ENCODE measurements around the gene OTUB1.

OTUB1 gene, protein sequence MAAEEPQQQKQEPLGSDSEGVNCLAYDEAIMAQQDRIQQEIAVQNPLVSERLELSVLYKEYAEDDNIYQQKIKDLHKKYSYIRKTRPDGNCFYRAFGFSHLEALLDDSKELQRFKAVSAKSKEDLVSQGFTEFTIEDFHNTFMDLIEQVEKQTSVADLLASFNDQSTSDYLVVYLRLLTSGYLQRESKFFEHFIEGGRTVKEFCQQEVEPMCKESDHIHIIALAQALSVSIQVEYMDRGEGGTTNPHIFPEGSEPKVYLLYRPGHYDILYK

DNA sequence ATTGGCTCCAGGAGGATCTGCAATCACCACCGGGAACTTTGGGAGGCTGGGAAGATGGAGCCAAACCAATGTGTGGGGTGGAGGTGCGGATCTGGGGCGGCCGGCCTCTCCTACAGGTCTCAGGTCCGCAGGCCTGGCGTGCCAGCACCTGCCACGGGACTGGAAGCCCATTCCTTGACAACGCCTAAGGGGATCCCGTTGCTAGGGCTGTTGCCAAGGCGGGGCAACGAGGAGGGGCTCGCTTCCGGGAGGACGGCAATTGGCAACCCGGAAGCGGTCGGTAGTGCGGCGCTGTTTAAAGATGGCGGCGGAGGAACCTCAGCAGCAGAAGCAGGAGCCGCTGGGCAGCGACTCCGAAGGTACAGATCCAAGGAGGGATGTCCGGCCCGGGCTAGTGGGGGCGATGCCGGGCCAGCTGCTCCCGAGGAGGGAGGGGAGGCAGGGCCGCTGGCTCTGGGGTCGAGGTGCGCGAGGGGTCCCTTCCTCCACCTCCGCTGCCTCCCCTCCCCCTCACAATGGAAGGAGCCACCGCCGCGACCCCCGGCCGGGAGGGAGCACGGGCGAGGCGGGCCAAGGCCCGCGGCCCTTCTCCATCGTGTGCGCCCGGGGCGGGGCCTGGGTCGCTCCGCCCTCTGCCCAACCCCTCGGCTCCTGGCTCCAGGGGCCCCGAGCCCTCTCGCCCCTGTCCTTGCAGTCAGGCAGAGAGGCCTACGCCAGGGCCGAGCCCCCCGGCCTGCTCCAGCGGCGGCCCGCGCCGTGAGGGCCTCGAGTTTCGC, at the start of gene OTUB1:
Gene OTUB1 (plus strand): TSS at position 283 of the 776 bp plus-strand sequence. CDS start 19 bp downstream, at position 302.
- Histone ChIP-seq H3K9me3 (ENCODE audit: control insufficient read depth, insufficient read depth, low read length) (no peaks in the 10 kb centered on the region), H4K20me1 (ENCODE audit: control insufficient read depth, insufficient read depth, low read depth, low read length) (0 out of 2 replicates have a peak, but pooled peaks cover 3% of the 10 kb centered on the region), H3K4me1 (ENCODE audit: control insufficient read depth, low read length) (peaks cover 30% of the 10 kb centered on the region), H3K79me2 (ENCODE audit: control insufficient read depth, low read length) (peaks cover 43% of the 10 kb centered on the region), H3K4me3 (ENCODE audit: low read length) (peak within 1 kb of the TSS; percentile 91), H3K27ac (ENCODE audit: low read depth, low read length) (peak within 1 kb of the TSS; percentile 61), H3F3A (ENCODE audit: control insufficient read depth, insufficient read depth) (no peaks in the 10 kb centered on the region), H3K9me2 (replicated peaks; ENCODE audit: control insufficient read depth, low read length) (no peaks in the 10 kb centered on the region), H3K4me2 (ENCODE audit: low read length) (peak within 1 kb of the TSS; percentile 91), H3K27me3 (ENCODE audit: control insufficient read depth, low read length) (no peaks in the 10 kb centered on the region), H3K36me3 (ENCODE audit: control insufficient read depth, low read length) (peaks cover 29% of the 10 kb centered on the region)
- TF ChIP-seq, protein P1, sequence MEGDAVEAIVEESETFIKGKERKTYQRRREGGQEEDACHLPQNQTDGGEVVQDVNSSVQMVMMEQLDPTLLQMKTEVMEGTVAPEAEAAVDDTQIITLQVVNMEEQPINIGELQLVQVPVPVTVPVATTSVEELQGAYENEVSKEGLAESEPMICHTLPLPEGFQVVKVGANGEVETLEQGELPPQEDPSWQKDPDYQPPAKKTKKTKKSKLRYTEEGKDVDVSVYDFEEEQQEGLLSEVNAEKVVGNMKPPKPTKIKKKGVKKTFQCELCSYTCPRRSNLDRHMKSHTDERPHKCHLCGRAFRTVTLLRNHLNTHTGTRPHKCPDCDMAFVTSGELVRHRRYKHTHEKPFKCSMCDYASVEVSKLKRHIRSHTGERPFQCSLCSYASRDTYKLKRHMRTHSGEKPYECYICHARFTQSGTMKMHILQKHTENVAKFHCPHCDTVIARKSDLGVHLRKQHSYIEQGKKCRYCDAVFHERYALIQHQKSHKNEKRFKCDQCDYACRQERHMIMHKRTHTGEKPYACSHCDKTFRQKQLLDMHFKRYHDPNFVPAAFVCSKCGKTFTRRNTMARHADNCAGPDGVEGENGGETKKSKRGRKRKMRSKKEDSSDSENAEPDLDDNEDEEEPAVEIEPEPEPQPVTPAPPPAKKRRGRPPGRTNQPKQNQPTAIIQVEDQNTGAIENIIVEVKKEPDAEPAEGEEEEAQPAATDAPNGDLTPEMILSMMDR (IDR thresholded peaks at IDR 0.05; ENCODE audit: low read depth, low read length, poor library complexity, severe bottlenecking) = no peak
- TF ChIP-seq EZH2phosphoT487 (IDR thresholded peaks at IDR 0.05; ENCODE audit: borderline replicate concordance, low read length) = no peak

DNA sequence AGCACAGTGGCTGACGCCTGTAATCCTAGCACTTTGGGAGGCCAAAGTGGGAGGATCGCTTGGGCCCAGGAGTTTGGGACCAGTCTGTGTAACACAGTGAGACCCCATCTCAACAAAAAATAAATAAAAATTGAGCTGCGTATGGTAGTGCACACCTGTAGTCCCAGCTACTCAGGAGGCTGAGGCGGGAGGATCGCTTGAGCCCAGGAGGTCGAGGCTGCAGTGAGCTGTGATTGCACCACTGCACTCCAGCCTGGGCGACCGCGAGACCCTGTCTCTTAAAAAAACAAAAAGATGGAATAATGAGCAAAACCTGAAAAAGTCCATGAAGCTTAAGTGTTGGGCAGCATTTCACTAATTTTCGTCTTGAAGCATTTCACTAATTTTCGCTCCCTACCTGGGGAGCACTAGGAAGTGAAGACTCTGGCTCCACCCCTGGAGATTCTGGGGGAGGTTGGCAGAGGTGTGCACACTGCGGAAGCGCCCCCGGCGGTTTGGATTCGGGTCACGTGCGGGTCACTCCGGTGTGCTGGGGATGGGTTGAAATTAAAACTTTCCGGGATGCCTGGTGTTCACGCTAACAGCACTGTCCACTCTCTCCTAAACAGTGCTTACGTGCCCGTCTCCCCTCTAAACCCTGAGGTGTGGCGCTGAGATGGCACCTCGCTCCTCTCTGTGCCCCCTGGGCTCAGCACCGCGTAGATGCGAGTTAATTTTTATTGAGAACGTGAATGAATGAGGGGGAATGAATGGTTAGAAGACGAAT, 48.3 kb upstream of the OTUB1 start:
- peak overlapping the region; percentile 80 for H3K27ac ChIP-seq (ENCODE audit: low read depth, low read length)
- no peaks in the 10 kb centered on the region for H3K9me2 ChIP-seq (replicated peaks; ENCODE audit: control insufficient read depth, low read length)
- H3K4me3 ChIP-seq (ENCODE audit: low read length) = peak overlapping the region; percentile 90
- no peaks in the 10 kb centered on the region for H4K20me1 ChIP-seq (ENCODE audit: control insufficient read depth, insufficient read depth, low read depth, low read length)
- peaks cover 41% of the 10 kb centered on the region for H3K79me2 ChIP-seq (ENCODE audit: control insufficient read depth, low read length)
- TF ChIP-seq, protein P1 (IDR thresholded peaks at IDR 0.05; ENCODE audit: low read depth, low read length, poor library complexity, severe bottlenecking) = peak; percentile 44
- no peak for TF ChIP-seq EZH2phosphoT487 (IDR thresholded peaks at IDR 0.05; ENCODE audit: borderline replicate concordance, low read length)
- H3K36me3 ChIP-seq (ENCODE audit: control insufficient read depth, low read length) = peaks cover 23% of the 10 kb centered on the region
- no peaks in the 10 kb centered on the region for H3K9me3 ChIP-seq (ENCODE audit: control insufficient read depth, insufficient read depth, low read length)
- no peaks in the 10 kb centered on the region for H3K27me3 ChIP-seq (ENCODE audit: control insufficient read depth, low read length)
- H3F3A ChIP-seq (ENCODE audit: control insufficient read depth, insufficient read depth) = peaks cover 5% of the 10 kb centered on the region; the same call in 1 of the 2 replicates
- H3K4me1 ChIP-seq (ENCODE audit: control insufficient read depth, low read length) = peaks cover 28% of the 10 kb centered on the region
- peak overlapping the region; percentile 99 for H3K4me2 ChIP-seq (ENCODE audit: low read length)

DNA sequence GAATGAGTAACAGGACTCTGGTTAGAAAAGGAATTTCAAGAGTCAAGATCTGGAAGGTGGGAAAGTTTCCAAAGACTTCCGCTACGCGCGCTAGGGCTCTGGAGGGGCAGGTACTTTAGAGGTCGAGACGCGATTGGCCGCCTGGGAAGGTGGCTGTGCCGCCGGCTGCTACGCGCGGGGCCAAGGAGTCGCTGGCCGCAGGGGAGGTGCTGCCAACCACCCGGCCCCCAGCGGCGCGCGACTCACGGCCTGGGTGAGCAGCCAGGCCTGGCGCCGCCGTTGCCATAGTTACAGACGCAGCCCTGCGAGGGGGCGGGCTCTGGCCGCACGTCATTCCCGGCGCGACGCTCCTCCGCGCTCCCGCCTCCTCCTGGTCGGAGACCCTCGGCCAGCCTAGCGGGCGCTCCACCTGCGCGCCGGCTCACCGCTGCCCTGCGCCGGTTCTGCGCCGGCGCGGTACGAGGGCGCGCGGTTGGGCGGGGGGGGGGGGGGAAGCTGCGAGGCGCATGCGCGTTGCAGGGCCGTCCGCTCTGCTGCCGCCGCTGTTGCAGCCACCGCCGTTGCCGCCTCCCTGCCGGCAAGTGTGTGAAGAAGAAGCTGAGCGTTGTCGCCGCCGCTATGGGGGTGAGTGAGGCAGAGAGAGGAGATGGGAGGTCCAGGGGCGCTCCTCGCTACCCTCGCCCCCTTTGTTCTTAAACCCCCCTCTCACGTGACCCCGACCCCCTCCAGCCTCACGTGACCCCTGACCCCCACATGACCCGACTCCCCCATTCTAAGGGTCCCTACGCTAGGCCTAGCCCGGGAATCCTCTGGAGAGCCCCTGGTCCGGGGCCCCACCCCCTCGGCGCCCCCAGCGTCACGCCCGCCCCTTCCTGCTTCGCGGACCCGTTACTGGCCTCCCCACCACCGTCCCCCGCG, 47.5 kb upstream of the OTUB1 start, which contains the start of gene NAA40:
Gene NAA40 (plus strand): TSS at position 524 of the 918 bp plus-strand sequence. CDS start 95 bp downstream, at position 619.
- TF ChIP-seq EZH2phosphoT487 (IDR thresholded peaks at IDR 0.05; ENCODE audit: borderline replicate concordance, low read length) = no peak
- TF ChIP-seq, protein P1 (IDR thresholded peaks at IDR 0.05; ENCODE audit: low read depth, low read length, poor library complexity, severe bottlenecking) = no peak
- no peaks in the 10 kb centered on the region for H3K9me3 ChIP-seq (ENCODE audit: control insufficient read depth, insufficient read depth, low read length)
- peaks cover 26% of the 10 kb centered on the region for H3K36me3 ChIP-seq (ENCODE audit: control insufficient read depth, low read length)
- no peaks in the 10 kb centered on the region for H3K27me3 ChIP-seq (ENCODE audit: control insufficient read depth, low read length)
- H3K4me2 ChIP-seq (ENCODE audit: low read length) = peak within 1 kb of the TSS; percentile 99
- H3K9me2 ChIP-seq (replicated peaks; ENCODE audit: control insufficient read depth, low read length) = no peaks in the 10 kb centered on the region
- H3K4me1 ChIP-seq (ENCODE audit: control insufficient read depth, low read length) = peaks cover 28% of the 10 kb centered on the region
- H3K79me2 ChIP-seq (ENCODE audit: control insufficient read depth, low read length) = peaks cover 49% of the 10 kb centered on the region
- H3F3A ChIP-seq (ENCODE audit: control insufficient read depth, insufficient read depth) = peaks cover 5% of the 10 kb centered on the region; the same call in 1 of the 2 replicates
- peak within 1 kb of the TSS; percentile 96 for H3K4me3 ChIP-seq (ENCODE audit: low read length)
- H4K20me1 ChIP-seq (ENCODE audit: control insufficient read depth, insufficient read depth, low read depth, low read length) = no peaks in the 10 kb centered on the region; the same call in 1 of the 2 replicates
- H3K27ac ChIP-seq (ENCODE audit: low read depth, low read length) = peak within 1 kb of the TSS; percentile 80
